NCI-H1694 treated with DMSO at 0.1 percent for 48 hours (cell line): ENCODE measurements around the gene NDUFAB1.
"Not testable (repeated sequence)": the region's sequence is repeated elsewhere in the genome, so short reads cannot be mapped to it uniquely, and the experiment has no call there.

Experiments used
- DNase-seq: peaks from one replicate; lab custom pipeline; 2025; lab: John Stamatoyannopoulos, UW

Gene NDUFAB1

DNA sequence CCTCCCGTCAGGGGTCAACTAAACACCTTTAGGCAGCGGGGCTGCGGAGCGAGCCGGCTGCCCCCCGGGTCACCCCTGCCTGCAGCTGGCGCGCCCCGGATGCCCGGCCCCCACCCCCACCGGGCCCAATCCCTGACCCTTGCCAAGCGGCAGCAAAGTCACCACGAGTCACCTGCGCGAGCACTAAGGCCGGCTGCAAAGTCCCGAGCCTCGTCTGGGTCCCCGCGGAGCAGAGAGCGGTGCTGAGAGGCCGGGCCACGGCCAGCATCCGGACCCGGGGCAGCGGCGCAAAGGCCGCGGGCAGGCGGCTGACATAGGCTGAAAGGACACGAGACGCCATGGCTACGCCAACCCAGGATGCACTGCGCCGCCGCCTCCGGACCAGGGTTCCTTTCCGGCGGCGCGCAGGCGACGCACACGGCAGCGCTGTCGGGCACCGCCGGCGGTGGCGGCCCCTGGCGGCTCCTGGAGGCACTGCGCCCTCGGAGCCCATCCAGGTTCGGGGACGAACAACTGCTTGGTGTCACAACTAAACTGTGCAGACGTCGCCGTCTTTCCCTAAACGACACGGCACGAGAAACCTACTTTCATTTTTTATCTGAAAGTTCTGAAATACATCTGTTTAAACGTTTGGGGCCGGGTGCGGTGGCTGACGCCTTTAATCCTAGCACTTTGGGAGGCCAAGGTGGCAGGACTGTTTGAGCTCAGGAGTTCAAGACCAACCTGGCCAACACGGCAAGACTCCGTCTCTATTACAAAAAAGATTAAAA, at the start of gene NDUFAB1:
Gene NDUFAB1, minus strand, starts transcription at position 366 of the 770 bp plus-strand sequence. Its CDS starts 26 bp downstream, at position 340.
- DNase-seq = peak; percentile 55

DNA sequence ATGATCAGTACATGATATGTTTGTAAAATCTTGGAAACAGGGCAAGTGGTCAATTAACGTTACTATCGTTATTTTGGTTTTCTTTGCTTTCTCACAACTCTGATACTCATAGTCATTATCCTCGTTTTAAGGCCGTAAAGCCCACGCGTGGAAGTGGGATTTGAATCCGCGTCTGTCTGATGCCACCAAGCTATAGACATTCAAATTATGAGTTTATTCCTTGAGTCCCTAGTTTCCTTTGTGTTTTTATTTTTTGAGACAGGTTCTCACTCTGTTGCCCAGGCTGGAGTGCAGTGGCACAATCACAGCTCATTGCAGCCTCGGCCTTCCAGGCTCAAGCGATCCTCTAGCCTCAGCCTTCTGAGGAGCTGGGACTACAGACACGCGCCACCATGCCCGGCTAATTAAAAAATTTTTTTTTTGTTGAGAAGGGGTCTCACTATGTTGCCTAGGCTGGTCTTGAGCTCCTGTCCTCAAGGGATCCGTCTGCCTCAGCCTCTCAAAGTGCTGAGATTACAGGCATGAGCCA, 46.2 kb upstream of the NDUFAB1 start:
- no peak for DNase-seq

DNA sequence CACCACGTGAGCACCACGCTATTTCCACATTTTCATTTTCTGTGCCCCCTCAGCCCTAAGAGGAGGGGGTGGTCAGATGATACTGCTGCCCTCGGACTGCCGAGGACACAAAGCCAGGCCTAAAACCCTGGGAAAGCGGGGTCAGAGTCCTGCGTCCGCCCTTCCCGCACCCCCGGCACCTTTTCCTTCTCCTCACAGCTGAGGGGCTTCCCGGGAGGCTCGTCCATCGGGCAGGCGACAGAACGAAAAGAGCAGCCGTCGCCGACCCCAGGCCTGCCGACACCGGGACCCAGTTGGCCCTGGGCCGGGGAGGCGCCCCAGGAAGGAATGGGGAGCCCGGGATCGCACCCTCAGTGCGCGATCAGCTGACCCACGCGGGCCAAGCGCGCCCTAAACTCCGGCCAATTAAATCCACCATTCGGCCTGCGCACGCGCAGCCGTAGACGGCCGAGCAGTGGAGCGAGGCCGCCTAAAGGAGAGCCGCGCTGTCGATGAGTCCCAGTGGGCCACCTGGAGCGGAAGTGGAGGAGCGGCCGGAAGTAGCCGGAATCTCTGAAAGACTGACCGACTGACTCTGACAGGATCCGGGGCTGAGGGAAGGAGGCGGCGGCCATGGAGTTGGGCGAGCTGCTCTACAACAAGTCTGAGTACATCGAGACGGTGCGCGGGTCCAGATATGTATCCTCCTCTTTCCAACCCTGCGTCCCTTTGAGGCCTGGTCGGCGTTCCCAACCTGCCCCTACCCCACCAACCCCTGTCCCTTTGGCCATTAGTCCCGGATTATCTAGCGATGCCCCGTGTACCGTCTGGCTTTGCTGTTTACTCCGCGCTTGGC, 45.0 kb upstream of the NDUFAB1 start, which contains the start of the genes DCTN5 and PALB2:
Gene DCTN5, plus strand, starts transcription at position 536 of the 835 bp plus-strand sequence. Its CDS starts 77 bp downstream, at position 613.
Gene PALB2, minus strand, starts transcription at position 380 of the 835 bp plus-strand sequence. Its CDS starts 153 bp downstream, at position 227.
- DNase-seq = peak; percentile 82

DNA sequence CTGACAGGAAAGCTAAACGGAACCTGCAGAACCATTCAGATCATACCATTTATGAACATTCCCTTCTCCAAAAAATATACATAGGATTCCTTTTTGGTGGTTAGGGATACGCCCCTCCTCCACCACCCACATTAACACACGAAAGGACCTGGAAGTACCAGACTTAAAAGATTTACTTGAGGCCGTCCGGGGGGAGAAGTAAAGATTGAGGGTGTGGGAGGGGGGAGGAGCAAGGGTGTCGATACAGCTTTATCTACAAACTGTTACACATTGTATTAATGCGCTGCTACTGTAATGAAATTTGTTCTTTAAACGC, 44.5 kb upstream of the NDUFAB1 start:
- no peak for DNase-seq

DNA sequence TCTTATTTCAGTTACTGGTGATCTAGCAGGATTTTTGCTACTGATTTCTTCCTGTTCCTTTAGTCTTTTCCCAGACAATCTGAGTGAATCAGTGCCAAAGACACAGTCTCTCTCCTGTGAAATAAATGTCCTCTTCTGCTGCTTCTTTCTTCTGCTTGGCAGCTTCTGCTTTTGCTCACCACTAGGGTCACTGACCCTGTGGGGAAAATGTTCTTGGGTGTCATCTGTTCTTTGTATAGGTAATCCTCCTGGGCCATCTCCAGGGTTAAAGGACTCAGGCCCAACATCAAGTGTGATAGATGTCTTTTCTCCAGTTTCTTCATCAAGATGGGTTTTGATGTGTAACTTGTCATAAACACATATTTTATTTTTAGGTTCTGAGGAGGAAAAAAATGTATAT, 39.8 kb upstream of the NDUFAB1 start:
- DNase-seq = no peak

DNA sequence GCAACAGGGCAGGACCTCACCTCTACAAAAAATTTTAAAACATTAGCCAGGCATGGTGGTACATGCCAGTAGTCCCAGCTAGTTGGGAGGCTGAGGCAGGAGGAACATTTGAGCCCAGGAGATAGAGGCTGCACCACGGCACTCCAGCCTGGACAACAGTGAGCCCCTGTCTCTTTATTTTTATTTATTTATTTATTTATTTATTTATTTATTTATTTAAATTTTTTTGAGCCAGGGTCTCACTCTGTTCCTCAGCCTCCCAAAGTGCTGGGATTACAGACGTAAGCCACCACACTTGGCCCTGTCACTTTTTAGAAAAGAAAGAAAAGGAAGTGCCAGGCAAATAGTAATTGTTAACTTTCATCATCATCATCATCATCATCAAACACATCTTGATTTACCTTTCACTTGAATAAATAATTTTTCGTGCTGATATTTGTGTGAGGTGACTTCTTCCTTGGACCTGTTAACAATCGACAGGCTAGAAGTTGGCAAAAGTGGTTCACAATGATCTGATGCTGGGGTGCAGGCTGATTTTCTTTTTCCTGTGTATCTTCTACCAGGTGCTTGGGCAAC, 38.4 kb upstream of the NDUFAB1 start:
- DNase-seq = no peak

DNA sequence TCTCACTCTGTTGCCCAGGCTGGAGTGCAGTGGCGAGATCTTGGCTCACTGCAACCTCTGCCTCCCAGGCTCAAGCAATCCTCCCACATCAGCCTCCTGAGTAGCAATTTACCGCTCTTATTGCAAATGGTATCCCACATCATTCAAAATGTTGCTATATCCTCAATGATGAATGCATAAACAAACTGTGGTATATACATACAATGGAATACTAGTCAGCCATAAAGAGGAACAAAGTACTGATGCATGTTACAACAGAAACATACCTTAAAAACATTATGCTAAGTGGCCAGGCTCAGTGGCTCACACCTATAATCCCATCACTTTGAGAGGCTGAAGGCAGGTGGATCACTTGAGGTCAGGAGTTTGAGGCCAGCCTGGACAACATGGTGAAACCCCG, 35.8 kb upstream of the NDUFAB1 start:
- not testable (repeated sequence) for DNase-seq

DNA sequence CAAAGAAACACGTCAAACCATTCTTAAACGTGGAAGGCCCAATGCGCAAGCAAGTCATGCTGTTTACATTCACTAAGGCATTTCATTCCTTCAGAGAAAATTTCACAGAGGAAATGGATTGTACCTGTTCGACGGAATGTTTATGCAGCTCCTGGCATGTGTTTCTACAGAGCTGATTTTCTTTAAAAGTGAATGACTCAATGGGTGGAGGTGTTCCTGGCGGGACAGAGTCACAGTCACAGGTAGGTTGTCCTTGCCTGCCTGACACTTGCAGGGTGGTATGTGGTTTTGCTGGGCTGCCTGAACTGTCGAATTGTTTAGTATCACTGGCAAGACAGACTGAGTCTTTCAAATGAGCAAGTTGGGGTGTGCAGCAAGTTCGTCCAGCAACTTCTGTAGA, 33.4 kb upstream of the NDUFAB1 start:
- DNase-seq = no peak

DNA sequence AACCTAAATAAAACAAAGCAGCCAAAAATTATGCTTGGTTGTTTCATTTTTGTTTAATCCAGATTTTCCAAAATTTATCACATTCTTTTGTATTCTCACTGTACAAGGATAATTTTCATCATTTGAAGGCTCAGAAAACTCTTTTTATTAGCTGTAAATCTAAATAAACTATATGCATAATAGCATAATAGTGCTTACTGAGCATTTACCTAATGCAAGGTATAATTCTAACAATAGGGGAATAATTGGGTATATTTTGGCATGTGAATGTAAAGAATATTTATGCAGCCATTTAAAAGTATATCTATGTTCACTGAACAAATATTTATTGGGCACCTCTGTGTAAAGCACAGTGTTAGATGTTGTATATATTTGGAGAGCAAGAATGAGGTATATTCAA, 28.0 kb upstream of the NDUFAB1 start:
- no peak for DNase-seq

DNA sequence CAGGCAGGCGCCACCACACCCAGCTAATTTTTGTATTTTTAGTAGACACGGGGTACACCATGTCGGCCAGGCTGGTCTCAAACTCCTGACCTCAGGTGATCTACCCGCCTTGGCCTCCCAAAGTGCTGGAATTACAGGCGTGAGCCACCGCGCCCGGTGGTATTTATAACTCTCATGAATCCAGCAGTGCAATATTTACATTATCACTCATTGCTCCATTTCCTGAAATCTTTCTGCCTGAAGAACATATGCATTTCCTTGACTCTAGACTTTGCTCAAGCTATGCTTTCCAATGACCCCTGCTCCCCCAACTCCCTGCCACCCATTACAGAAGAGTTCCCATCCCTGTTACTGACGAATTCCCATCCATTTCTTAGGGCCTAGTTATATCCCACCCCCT, 19.7 kb upstream of the NDUFAB1 start:
- DNase-seq = no peak

DNA sequence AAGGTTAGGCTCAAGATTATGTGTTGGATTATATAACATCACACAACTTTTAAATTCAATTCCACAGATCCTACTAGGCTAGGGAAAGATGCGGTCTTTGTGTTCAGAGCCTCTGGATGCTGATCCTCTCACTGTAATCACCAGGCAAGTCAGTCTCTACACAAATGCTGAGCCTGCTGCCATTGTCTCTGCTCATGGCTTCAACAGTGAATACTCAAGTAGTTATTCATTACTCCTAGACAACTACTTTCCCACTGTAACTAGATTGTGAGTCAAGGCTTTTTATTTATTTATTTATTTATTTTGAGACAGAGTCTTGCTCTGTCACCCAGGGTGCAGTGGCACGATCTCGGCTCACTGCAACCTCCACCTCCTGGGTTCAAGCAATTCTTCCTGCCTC, 15.8 kb upstream of the NDUFAB1 start:
- no peak for DNase-seq

DNA sequence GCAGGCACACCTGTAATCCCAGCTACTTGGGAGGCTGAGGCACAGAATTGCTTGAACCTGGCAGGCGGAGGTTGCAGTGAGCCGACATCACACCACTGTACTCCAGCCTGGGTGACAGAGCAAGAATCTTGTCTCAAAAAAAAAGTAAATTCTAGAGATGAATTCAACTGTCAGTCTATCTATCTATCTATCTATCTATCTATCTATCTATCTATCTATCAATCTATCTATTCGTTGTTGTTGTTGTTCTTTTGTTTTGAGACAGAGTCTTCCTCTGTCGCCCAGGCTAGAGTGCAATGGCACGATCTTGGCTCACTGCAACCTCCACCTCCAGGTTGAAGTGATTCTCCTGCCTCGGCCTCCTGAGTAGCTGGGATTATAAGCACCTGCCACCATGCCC, 14.8 kb upstream of the NDUFAB1 start:
- DNase-seq = not testable (repeated sequence)

DNA sequence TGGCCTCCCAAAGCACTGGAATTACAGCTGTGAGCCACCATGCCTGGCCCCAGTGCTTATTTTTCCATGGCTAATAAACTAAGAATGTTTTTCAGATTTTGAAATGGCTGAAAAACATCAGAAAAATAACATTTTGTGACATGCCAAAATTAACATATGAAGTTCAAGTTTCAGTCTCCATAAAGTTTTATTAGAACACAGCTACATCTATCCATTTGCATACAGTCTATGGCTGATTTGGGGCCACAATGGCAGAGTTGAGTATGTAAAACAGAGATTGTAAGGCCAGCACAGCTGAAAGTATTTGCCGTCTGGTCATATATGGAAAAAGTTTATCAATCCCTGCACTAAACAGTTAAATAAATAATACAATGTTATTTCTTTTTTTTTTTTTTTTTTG, 13.8 kb upstream of the NDUFAB1 start:
- no peak for DNase-seq

DNA sequence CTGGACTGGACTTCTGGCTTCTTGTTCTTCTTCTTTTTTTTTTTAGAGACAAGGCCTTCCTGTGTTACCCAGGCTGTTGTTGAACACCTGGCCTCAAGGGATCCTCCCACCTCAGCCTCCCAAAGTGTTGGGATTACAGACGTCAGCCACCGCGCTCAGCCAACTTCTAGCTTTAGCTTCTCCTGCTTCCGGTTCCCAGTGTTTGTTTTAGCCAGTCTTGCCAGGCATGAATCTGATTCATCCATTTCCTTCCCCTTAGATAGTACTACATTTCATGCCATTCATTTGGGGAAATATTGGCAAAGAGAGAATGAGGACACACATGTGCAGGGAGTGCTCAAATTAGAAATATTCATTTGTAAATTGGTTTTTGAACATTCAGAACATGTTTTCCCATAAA, 12.1 kb upstream of the NDUFAB1 start:
- DNase-seq = no peak

DNA sequence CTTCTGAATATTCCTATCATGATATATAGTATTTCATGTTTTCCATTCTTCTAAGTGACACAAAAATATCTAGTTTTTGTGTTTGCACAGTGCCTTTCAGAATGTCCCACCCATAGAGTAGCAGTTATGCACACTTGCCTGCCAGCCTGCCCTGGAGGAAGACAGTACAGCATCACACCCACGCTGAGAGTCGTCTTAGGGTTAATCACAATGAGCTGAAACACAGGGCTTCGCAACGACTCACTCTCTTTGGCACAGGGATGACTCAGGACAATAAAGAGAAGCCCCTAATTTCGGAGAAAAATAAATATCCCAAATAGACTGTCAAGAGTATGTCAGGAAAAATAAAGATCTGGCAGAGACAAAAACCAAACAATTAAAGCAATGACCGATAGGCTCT, 11.6 kb upstream of the NDUFAB1 start:
- DNase-seq = no peak

DNA sequence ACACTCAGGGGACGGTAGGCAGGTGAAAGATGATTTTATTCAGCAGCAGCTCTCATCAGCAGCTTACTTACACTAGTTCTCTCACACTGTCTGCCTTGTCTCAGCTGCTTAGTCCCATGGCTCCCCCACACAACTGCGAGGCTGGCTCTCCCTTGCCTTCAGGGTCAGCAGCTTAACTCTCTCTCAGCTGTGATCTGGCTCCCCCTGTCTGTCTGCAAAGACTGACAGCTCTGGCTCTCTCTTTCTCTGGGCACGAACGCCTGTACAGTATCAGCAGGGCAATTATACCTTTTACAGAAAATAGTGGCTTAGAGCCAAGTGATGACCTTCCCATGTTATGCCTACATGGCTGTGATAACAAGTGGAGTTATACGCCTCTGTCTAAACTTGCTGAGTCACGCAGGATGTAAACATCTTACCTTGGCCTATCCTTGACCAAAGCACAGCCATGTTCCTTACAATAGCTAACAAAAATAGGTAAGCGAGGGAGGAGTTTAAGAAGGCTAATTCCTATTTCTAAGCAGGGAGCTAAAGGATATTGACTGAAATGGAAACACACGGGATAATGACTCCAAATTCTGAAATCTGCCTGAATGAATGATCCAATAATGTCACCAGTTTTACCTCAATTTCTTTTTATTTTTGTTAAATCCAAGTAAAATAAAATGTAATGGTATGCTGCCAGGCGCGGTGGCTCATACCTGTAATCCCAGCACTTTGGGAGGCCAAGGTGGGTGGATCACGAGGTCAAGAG, 1.1 kb upstream of the NDUFAB1 start:
- DNase-seq = peak; percentile 24

DNA sequence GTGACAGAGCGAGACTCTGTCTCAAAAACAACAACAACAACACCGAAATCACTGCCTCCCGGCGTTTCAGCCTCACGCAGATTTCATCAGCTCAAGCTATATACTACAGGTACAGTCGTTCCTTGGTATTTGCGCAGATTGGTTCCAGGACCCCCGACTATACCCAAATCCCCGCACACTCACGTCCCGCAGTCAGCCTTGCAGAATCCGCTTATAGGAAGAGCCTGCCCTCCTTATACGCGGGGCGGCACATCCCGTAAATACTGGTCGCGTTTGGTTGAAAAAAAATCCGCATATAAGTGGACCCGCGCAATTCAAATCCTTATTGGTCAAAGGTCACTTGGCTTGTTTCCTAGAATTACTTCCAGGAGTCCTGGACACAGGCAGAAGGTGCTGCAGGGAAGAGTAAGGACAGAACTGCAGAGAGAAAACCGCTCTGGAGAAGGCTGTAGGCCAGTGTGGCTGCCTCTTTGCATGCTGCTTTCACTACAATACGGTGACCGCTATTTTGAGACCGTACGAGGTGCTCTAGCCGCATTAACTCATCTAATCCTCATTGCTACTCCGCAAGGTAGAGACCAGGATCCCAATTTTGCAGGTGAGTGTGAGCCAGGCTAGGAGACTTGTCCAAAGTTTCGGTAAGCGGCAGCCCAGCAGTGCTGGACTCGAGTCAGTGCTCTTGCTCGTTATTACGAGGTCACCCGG, 718 bp downstream of the NDUFAB1 start:
- DNase-seq = no peak

DNA sequence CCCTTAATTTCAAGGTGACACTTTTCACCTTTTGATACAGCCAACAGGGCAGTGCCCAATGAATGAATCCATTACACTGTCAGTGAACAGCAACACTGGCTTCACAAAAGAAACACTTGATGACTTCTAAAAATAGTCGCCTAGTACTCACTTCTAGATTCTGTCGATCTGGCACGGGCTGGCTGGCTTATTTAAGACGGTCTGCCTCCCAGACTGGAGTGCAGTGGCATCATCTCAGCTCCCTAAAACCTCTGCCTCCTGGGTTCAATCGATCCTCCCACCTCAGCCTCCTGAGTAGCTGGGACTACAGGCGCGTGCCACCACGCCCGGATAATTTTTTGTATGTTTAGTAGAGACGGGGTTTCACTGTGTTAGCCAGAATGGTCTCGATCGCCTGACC, 1.9 kb downstream of the NDUFAB1 start:
- no peak for DNase-seq

DNA sequence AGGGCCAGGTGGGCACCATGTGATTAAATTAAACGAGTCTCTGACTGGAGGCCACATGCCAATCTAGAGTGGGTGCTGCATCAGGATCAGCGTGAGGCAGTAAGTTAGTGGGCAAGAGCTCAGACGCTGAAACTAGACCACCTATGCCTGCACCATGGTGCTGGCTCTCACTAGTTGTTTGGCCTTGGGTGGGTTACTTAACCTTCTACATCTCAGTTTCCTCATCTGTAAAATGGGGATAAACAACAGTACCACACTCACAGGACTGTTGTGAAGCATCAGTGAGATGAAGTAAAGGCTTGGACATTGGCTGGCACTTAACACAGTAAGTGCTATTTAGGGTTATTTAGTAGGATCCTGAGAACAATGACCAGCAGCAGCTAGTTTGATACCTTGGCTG, 5.9 kb downstream of the NDUFAB1 start:
- DNase-seq = no peak

DNA sequence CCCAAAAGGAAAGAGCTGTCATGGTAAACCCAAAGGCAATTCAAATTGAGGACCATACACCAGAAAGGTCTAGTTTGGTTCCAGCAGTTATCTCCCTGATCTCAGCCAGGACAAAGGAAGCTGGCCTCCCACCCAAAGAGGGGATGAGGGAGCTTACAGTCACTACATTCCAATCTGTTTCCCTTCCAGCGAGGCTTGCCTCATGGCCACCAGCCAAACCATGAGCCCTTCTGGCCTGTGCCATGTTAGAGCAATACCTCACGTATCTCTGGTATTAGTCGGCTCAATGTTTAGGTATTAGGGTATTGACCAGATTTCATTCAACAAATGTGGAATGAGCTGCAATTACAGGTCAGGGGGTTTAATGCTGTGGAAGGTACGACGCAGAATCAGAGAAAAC, 8.4 kb downstream of the NDUFAB1 start:
- DNase-seq = no peak
